ENCODE measurements around the gene SLC8B1. TPM values are rescaled to one million over a fixed set of nuclear protein-coding genes. Genes with fewer than 3 reads are reported as not detected.
"Not testable (repeated sequence)": the region's sequence is repeated elsewhere in the genome, so short reads cannot be mapped to it uniquely, and the experiment has no call there.

SLC8B1 gene
- total and polyA plus RNA-seq, 9 donors = 8.0 to 24.2 (median 11.8) TPM

- WGBS (ENCODE audit: insufficient coverage) = under 1% methylated on average over 53 of the region's 67 CpGs
Measured at GRCh38 chr12:113358381-113359132, 23.6 kb upstream of the SLC8B1 start, which contains the start of gene PLBD2. Gene PLBD2, plus strand, starts transcription at chr12:113358587. Its CDS starts 14 bp downstream, at chr12:113358601.

GRCh38 chr12:113354192-113354591 lies 19.3 kb upstream of the SLC8B1 start:
- not testable (repeated sequence) for H3K4me3 ChIP-seq (ENCODE audit: low read length); H3K4me1 ChIP-seq (ENCODE audit: control insufficient read depth, insufficient read depth, low read length); H3K27me3 ChIP-seq (ENCODE audit: control insufficient read depth, insufficient read depth, low read length); H3K27ac ChIP-seq (ENCODE audit: low read length); H3K9me3 ChIP-seq (replicated peaks; ENCODE audit: control insufficient read depth, low read depth, low read length); H3K36me3 ChIP-seq (ENCODE audit: control insufficient read depth, insufficient read depth, low read length); DNase-seq
- WGBS (ENCODE audit: insufficient coverage) = no CpG with 5 or more reads among the region's 7 CpGs

More at GRCh38 chr12:113358381-113359132, 23.6 kb upstream of the SLC8B1 start, which contains the start of gene PLBD2:
- no peaks in the 10 kb centered on the region for H3K9me3 ChIP-seq (replicated peaks; ENCODE audit: control insufficient read depth, low read depth, low read length)
- H3K4me3 ChIP-seq (ENCODE audit: low read length) = peak within 1 kb of the TSS; percentile 75
- peak; percentile 97 for DNase-seq
- H3K27ac ChIP-seq (ENCODE audit: low read length) = peak within 1 kb of the TSS; percentile 72
- H3K27me3 ChIP-seq (ENCODE audit: control insufficient read depth, insufficient read depth, low read length) = no peaks in the 10 kb centered on the region
- no peaks in the 10 kb centered on the region for H3K36me3 ChIP-seq (ENCODE audit: control insufficient read depth, insufficient read depth, low read length)
- H3K4me1 ChIP-seq (ENCODE audit: control insufficient read depth, insufficient read depth, low read length) = peaks cover 11% of the 10 kb centered on the region

- Histone ChIP-seq H3K36me3 (ENCODE audit: control insufficient read depth, insufficient read depth, low read length) (no peaks in the 10 kb centered on the region), H3K27ac (ENCODE audit: low read length) (no peak overlapping the region)
Measured at GRCh38 chr12:113351089-113351488, 16.2 kb upstream of the SLC8B1 start.

GRCh38 chr12:113348849-113349536 lies 14.1 kb upstream of the SLC8B1 start:
- 52% methylated on average over 18 of the region's 19 CpGs for WGBS (ENCODE audit: insufficient coverage)
- Histone ChIP-seq H3K4me1 (ENCODE audit: control insufficient read depth, insufficient read depth, low read length) (no peaks in the 10 kb centered on the region), H3K9me3 (replicated peaks; ENCODE audit: control insufficient read depth, low read depth, low read length) (no peaks in the 10 kb centered on the region), H3K4me3 (ENCODE audit: low read length) (no peak overlapping the region), H3K27ac (ENCODE audit: low read length) (no peak overlapping the region), H3K27me3 (ENCODE audit: control insufficient read depth, insufficient read depth, low read length) (peaks cover 4% of the 10 kb centered on the region), H3K36me3 (ENCODE audit: control insufficient read depth, insufficient read depth, low read length) (no peaks in the 10 kb centered on the region)
- DNase-seq = no peak

More at GRCh38 chr12:113351089-113351488, 16.2 kb upstream of the SLC8B1 start:
- Histone ChIP-seq H3K27me3 (ENCODE audit: control insufficient read depth, insufficient read depth, low read length) (peaks cover 4% of the 10 kb centered on the region), H3K9me3 (replicated peaks; ENCODE audit: control insufficient read depth, low read depth, low read length) (no peaks in the 10 kb centered on the region), H3K4me1 (ENCODE audit: control insufficient read depth, insufficient read depth, low read length) (no peaks in the 10 kb centered on the region), H3K4me3 (ENCODE audit: low read length) (no peak overlapping the region)
- no peak for DNase-seq

- Histone ChIP-seq H3K4me3 (ENCODE audit: low read length) (no peak overlapping the region), H3K4me1 (ENCODE audit: control insufficient read depth, insufficient read depth, low read length) (no peaks in the 10 kb centered on the region), H3K27ac (ENCODE audit: low read length) (no peak overlapping the region), H3K9me3 (replicated peaks; ENCODE audit: control insufficient read depth, low read depth, low read length) (no peaks in the 10 kb centered on the region), H3K27me3 (ENCODE audit: control insufficient read depth, insufficient read depth, low read length) (peaks cover 4% of the 10 kb centered on the region), H3K36me3 (ENCODE audit: control insufficient read depth, insufficient read depth, low read length) (no peaks in the 10 kb centered on the region)
- no peak for DNase-seq
- WGBS (ENCODE audit: insufficient coverage) = no CpG with 5 or more reads among the region's 2 CpGs
Measured at GRCh38 chr12:113347892-113348291, 13.0 kb upstream of the SLC8B1 start.

GRCh38 chr12:113347107-113347506 lies 12.2 kb upstream of the SLC8B1 start:
- WGBS (ENCODE audit: insufficient coverage) = 60% methylated on average over 1 of the region's 3 CpGs
- no peaks in the 10 kb centered on the region for H3K4me1 ChIP-seq (ENCODE audit: control insufficient read depth, insufficient read depth, low read length)
- DNase-seq = no peak
- H3K36me3 ChIP-seq (ENCODE audit: control insufficient read depth, insufficient read depth, low read length) = no peaks in the 10 kb centered on the region
- no peak overlapping the region for H3K27ac ChIP-seq (ENCODE audit: low read length)
- no peak overlapping the region for H3K4me3 ChIP-seq (ENCODE audit: low read length)
- H3K9me3 ChIP-seq (replicated peaks; ENCODE audit: control insufficient read depth, low read depth, low read length) = no peaks in the 10 kb centered on the region
- H3K27me3 ChIP-seq (ENCODE audit: control insufficient read depth, insufficient read depth, low read length) = peaks cover 4% of the 10 kb centered on the region

- no peak for DNase-seq
- no peaks in the 10 kb centered on the region for H3K9me3 ChIP-seq (replicated peaks; ENCODE audit: control insufficient read depth, low read depth, low read length)
- 93% methylated on average over 2 of the region's 5 CpGs for WGBS (ENCODE audit: insufficient coverage)
- no peak overlapping the region for H3K27ac ChIP-seq (ENCODE audit: low read length)
- no peak overlapping the region for H3K4me3 ChIP-seq (ENCODE audit: low read length)
- H3K36me3 ChIP-seq (ENCODE audit: control insufficient read depth, insufficient read depth, low read length) = no peaks in the 10 kb centered on the region
- H3K4me1 ChIP-seq (ENCODE audit: control insufficient read depth, insufficient read depth, low read length) = no peaks in the 10 kb centered on the region
- peaks cover 4% of the 10 kb centered on the region for H3K27me3 ChIP-seq (ENCODE audit: control insufficient read depth, insufficient read depth, low read length)
Measured at GRCh38 chr12:113346353-113346752, 11.4 kb upstream of the SLC8B1 start.

- Histone ChIP-seq H3K9me3 (replicated peaks; ENCODE audit: control insufficient read depth, low read depth, low read length) (no peaks in the 10 kb centered on the region), H3K4me3 (ENCODE audit: low read length) (no peak overlapping the region), H3K27ac (ENCODE audit: low read length) (no peak overlapping the region), H3K27me3 (ENCODE audit: control insufficient read depth, insufficient read depth, low read length) (peaks cover 4% of the 10 kb centered on the region), H3K36me3 (ENCODE audit: control insufficient read depth, insufficient read depth, low read length) (no peaks in the 10 kb centered on the region), H3K4me1 (ENCODE audit: control insufficient read depth, insufficient read depth, low read length) (no peaks in the 10 kb centered on the region)
- WGBS (ENCODE audit: insufficient coverage) = 80% methylated on average over 1 of the region's 6 CpGs
- no peak for DNase-seq
Measured at GRCh38 chr12:113345318-113345717, 10.4 kb upstream of the SLC8B1 start.

GRCh38 chr12:113341535-113341934 lies 6.6 kb upstream of the SLC8B1 start:
- Histone ChIP-seq H3K4me1 (ENCODE audit: control insufficient read depth, insufficient read depth, low read length) (no peaks in the 10 kb centered on the region), H3K27me3 (ENCODE audit: control insufficient read depth, insufficient read depth, low read length) (peaks cover 5% of the 10 kb centered on the region), H3K4me3 (ENCODE audit: low read length) (no peak overlapping the region), H3K9me3 (replicated peaks; ENCODE audit: control insufficient read depth, low read depth, low read length) (no peaks in the 10 kb centered on the region), H3K27ac (ENCODE audit: low read length) (no peak overlapping the region), H3K36me3 (ENCODE audit: control insufficient read depth, insufficient read depth, low read length) (no peaks in the 10 kb centered on the region)
- no peak for DNase-seq
- WGBS (ENCODE audit: insufficient coverage) = 91% methylated on average over 3 of the region's 6 CpGs

GRCh38 chr12:113340061-113340460 lies 5.2 kb upstream of the SLC8B1 start:
- WGBS (ENCODE audit: insufficient coverage) = 52% methylated on average over 3 of the region's 3 CpGs
- Histone ChIP-seq H3K4me3 (ENCODE audit: low read length) (no peak overlapping the region), H3K4me1 (ENCODE audit: control insufficient read depth, insufficient read depth, low read length) (peaks cover 2% of the 10 kb centered on the region), H3K36me3 (ENCODE audit: control insufficient read depth, insufficient read depth, low read length) (no peaks in the 10 kb centered on the region), H3K9me3 (replicated peaks; ENCODE audit: control insufficient read depth, low read depth, low read length) (no peaks in the 10 kb centered on the region), H3K27ac (ENCODE audit: low read length) (no peak overlapping the region), H3K27me3 (ENCODE audit: control insufficient read depth, insufficient read depth, low read length) (peaks cover 5% of the 10 kb centered on the region)
- DNase-seq = no peak
